Urothelium cell line (cell line): ENCODE results near the gene H2BW1.
"Not testable (repeated sequence)": the region's sequence is repeated elsewhere in the genome, so short reads cannot be mapped to it uniquely, and the experiment has no call there.

ENCODE experiments used
- DNase-seq: peaks from one replicate; pipeline ENCODE4 v3.0.0; 2011; ENCODE audit warnings: low spot score, mixed read lengths
- FAIRE-seq: peaks from 2 replicates; lab custom pipeline; 2011; peaks lifted over from hg19 to GRCh38; lab: Jason Lieb, UNC

H2BW1 gene

GRCh38 chrX:104013606-104014005 lies at the start of gene H2BW1:
Gene H2BW1, minus strand, starts transcription at chrX:104013708. Its CDS starts 132 bp downstream, at chrX:104013576.
- DNase-seq (no peak), FAIRE-seq (no peak)

GRCh38 chrX:104062636-104063035 lies 49.1 kb upstream of the H2BW1 start:
- FAIRE-seq, DNase-seq: not testable (repeated sequence)

- DNase-seq, FAIRE-seq: not testable (repeated sequence)
These were observed 41.4 kb upstream of the H2BW1 start for GRCh38 chrX:104054956-104055355.

- FAIRE-seq (no peak), DNase-seq (no peak)
These were observed 33.7 kb upstream of the H2BW1 start for GRCh38 chrX:104047171-104047570.

GRCh38 chrX:104045642-104046041 lies 32.1 kb upstream of the H2BW1 start:
- no peak for DNase-seq
- FAIRE-seq, result no peak

GRCh38 chrX:104041003-104041402 lies 27.5 kb upstream of the H2BW1 start:
- DNase-seq (no peak), FAIRE-seq (no peak)

GRCh38 chrX:104039689-104040505 lies 26.4 kb upstream of the H2BW1 start, which contains the start of gene H2BW2:
Gene H2BW2, plus strand, starts transcription at chrX:104039956. Its CDS starts 39 bp downstream, at chrX:104039995.
- FAIRE-seq, result no peak

GRCh38 chrX:104018126-104018525 lies 4.6 kb upstream of the H2BW1 start:
- FAIRE-seq (no peak), DNase-seq (no peak)

More at GRCh38 chrX:104039689-104040505, 26.4 kb upstream of the H2BW1 start, which contains the start of gene H2BW2:
- no peak for DNase-seq

GRCh38 chrX:104015576-104015975 lies 2.1 kb upstream of the H2BW1 start:
- DNase-seq, FAIRE-seq: not testable (repeated sequence)

GRCh38 chrX:104013158-104013557 lies 350 bp downstream of the H2BW1 start:
- DNase-seq, result no peak
- FAIRE-seq, result no peak

GRCh38 chrX:104008831-104009230 lies 4.7 kb downstream of the H2BW1 start:
- no peak for FAIRE-seq
- no peak for DNase-seq

GRCh38 chrX:103999234-103999633 lies 14.3 kb downstream of the H2BW1 start:
- no peak for DNase-seq
- no peak for FAIRE-seq

GRCh38 chrX:103983508-103983907 lies 30.0 kb downstream of the H2BW1 start:
- DNase-seq, FAIRE-seq: not testable (repeated sequence)

GRCh38 chrX:103962411-103963278 lies 50.9 kb downstream of the H2BW1 start, which contains the start of gene TMSB15B:
Gene TMSB15B, plus strand, starts transcription at chrX:103962627.
- not testable (repeated sequence) for FAIRE-seq, DNase-seq
